ENCODE data around the gene OAT.

OAT gene

GRCh38 chr10:124455441-124455840, 36.7 kb upstream of the OAT start:
- H2BK5ac ChIP-seq (ENCODE audit: low read length) = peak overlapping the region; percentile 74
- no peak overlapping the region for H3K4me3 ChIP-seq (ENCODE audit: low read length)
- DNase-seq = no peak
- H3K4ac ChIP-seq (ENCODE audit: low read depth, low read length) = no peak overlapping the region
- H3K4me1 ChIP-seq (ENCODE audit: control insufficient read depth, low read depth, low read length) = peaks cover 35% of the 10 kb centered on the region
- peak overlapping the region; percentile 44 for H3K18ac ChIP-seq (ENCODE audit: low read length)
- no peak overlapping the region for H4K8ac ChIP-seq (ENCODE audit: low read depth, low read length)
- H3K4me2 ChIP-seq (ENCODE audit: low read length) = no peak overlapping the region
- H3K79me1 ChIP-seq (ENCODE audit: low read length) = no peaks in the 10 kb centered on the region
- no peaks in the 10 kb centered on the region for H3K27me3 ChIP-seq (ENCODE audit: insufficient read depth, low read length, poor library complexity)
- no peak overlapping the region for H2AK5ac ChIP-seq (ENCODE audit: low read length)
- H3K56ac ChIP-seq (ENCODE audit: low read length) = peak overlapping the region; percentile 9
- peak overlapping the region; percentile 56 for H3K23ac ChIP-seq (ENCODE audit: low read length)
- H3K36me3 ChIP-seq (ENCODE audit: control insufficient read depth, insufficient read depth, low read length) = no peaks in the 10 kb centered on the region
- no peaks in the 10 kb centered on the region for H3K79me2 ChIP-seq (ENCODE audit: control insufficient read depth, insufficient read depth, low read length)
- no peak overlapping the region for H2BK15ac ChIP-seq (replicated peaks; ENCODE audit: low read depth)
- no peak overlapping the region for H4K5ac ChIP-seq (ENCODE audit: low read length)
- H3K9ac ChIP-seq (ENCODE audit: low read length) = no peak overlapping the region
- no peak overlapping the region for H3K27ac ChIP-seq (ENCODE audit: low read depth, low read length)
- no peak overlapping the region for H2BK120ac ChIP-seq (ENCODE audit: low read depth, low read length)
- WGBS (ENCODE audit: extremely low coverage, insufficient coverage, low lambda C conversion rate) = no CpG with 5 or more reads among the region's 7 CpGs

- H3K4ac ChIP-seq (ENCODE audit: low read depth, low read length) = no peak overlapping the region
- peak overlapping the region; percentile 79 for H2BK5ac ChIP-seq (ENCODE audit: low read length)
- peak overlapping the region; percentile 18 for H3K4me2 ChIP-seq (ENCODE audit: low read length)
- H4K5ac ChIP-seq (ENCODE audit: low read length) = no peak overlapping the region
- WGBS (ENCODE audit: extremely low coverage, insufficient coverage, low lambda C conversion rate) = no CpG with 5 or more reads among the region's 8 CpGs
- peaks cover 2% of the 10 kb centered on the region for H3K79me1 ChIP-seq (ENCODE audit: low read length)
- H3K27me3 ChIP-seq (ENCODE audit: insufficient read depth, low read length, poor library complexity) = no peaks in the 10 kb centered on the region
- no peaks in the 10 kb centered on the region for H3K36me3 ChIP-seq (ENCODE audit: control insufficient read depth, insufficient read depth, low read length)
- H3K23ac ChIP-seq (ENCODE audit: low read length) = peak overlapping the region; percentile 29
- no peak overlapping the region for H4K8ac ChIP-seq (ENCODE audit: low read depth, low read length)
- H2AK5ac ChIP-seq (ENCODE audit: low read length) = no peak overlapping the region
- no peak overlapping the region for H3K4me3 ChIP-seq (ENCODE audit: low read length)
- H3K27ac ChIP-seq (ENCODE audit: low read depth, low read length) = peak overlapping the region; percentile 67
- no peak overlapping the region for H3K9ac ChIP-seq (ENCODE audit: low read length)
- H2BK120ac ChIP-seq (ENCODE audit: low read depth, low read length) = no peak overlapping the region
- peak; percentile 84 for DNase-seq
- H3K79me2 ChIP-seq (ENCODE audit: control insufficient read depth, insufficient read depth, low read length) = peaks cover 5% of the 10 kb centered on the region
- no peak overlapping the region for H2BK15ac ChIP-seq (replicated peaks; ENCODE audit: low read depth)
- peak overlapping the region; percentile 84 for H3K56ac ChIP-seq (ENCODE audit: low read length)
- H3K4me1 ChIP-seq (ENCODE audit: control insufficient read depth, low read depth, low read length) = peaks cover 29% of the 10 kb centered on the region
- peak overlapping the region; percentile 24 for H3K18ac ChIP-seq (ENCODE audit: low read length)
Observed at GRCh38 chr10:124453960-124454610, 35.4 kb upstream of the OAT start.

GRCh38 chr10:124451276-124451675, 32.6 kb upstream of the OAT start:
- H2BK120ac ChIP-seq (ENCODE audit: low read depth, low read length) = peak overlapping the region; percentile 88
- H3K9ac ChIP-seq (ENCODE audit: low read length) = peak overlapping the region; percentile 62
- H4K8ac ChIP-seq (ENCODE audit: low read depth, low read length) = no peak overlapping the region
- no peak overlapping the region for H2BK15ac ChIP-seq (replicated peaks; ENCODE audit: low read depth)
- H3K36me3 ChIP-seq (ENCODE audit: control insufficient read depth, insufficient read depth, low read length) = no peaks in the 10 kb centered on the region
- no peaks in the 10 kb centered on the region for H3K27me3 ChIP-seq (ENCODE audit: insufficient read depth, low read length, poor library complexity)
- H3K79me1 ChIP-seq (ENCODE audit: low read length) = peaks cover 5% of the 10 kb centered on the region
- no peak overlapping the region for H2AK5ac ChIP-seq (ENCODE audit: low read length)
- WGBS (ENCODE audit: extremely low coverage, insufficient coverage, low lambda C conversion rate) = no CpG with 5 or more reads among the region's 6 CpGs
- H3K4me3 ChIP-seq (ENCODE audit: low read length) = no peak overlapping the region
- H3K79me2 ChIP-seq (ENCODE audit: control insufficient read depth, insufficient read depth, low read length) = peaks cover 23% of the 10 kb centered on the region
- H3K23ac ChIP-seq (ENCODE audit: low read length) = peak overlapping the region; percentile 32
- peak overlapping the region; percentile 93 for H3K27ac ChIP-seq (ENCODE audit: low read depth, low read length)
- H4K5ac ChIP-seq (ENCODE audit: low read length) = peak overlapping the region; percentile 98
- H3K4me2 ChIP-seq (ENCODE audit: low read length) = peak overlapping the region; percentile 20
- peak overlapping the region; percentile 71 for H3K18ac ChIP-seq (ENCODE audit: low read length)
- H3K56ac ChIP-seq (ENCODE audit: low read length) = peak overlapping the region; percentile 78
- DNase-seq = peak; percentile 82
- peak overlapping the region; percentile 87 for H3K4ac ChIP-seq (ENCODE audit: low read depth, low read length)
- peak overlapping the region; percentile 79 for H2BK5ac ChIP-seq (ENCODE audit: low read length)
- peaks cover 16% of the 10 kb centered on the region for H3K4me1 ChIP-seq (ENCODE audit: control insufficient read depth, low read depth, low read length)

GRCh38 chr10:124450783-124451057, 32.0 kb upstream of the OAT start:
- Histone ChIP-seq H3K4me1 (ENCODE audit: control insufficient read depth, low read depth, low read length) (peaks cover 16% of the 10 kb centered on the region), H3K56ac (ENCODE audit: low read length) (peak overlapping the region; percentile 74), H4K8ac (ENCODE audit: low read depth, low read length) (no peak overlapping the region), H3K36me3 (ENCODE audit: control insufficient read depth, insufficient read depth, low read length) (no peaks in the 10 kb centered on the region), H3K79me1 (ENCODE audit: low read length) (peaks cover 5% of the 10 kb centered on the region), H3K9ac (ENCODE audit: low read length) (peak overlapping the region; percentile 62), H3K4me3 (ENCODE audit: low read length) (no peak overlapping the region), H3K27me3 (ENCODE audit: insufficient read depth, low read length, poor library complexity) (no peaks in the 10 kb centered on the region), H2BK120ac (ENCODE audit: low read depth, low read length) (peak overlapping the region; percentile 88), H3K79me2 (ENCODE audit: control insufficient read depth, insufficient read depth, low read length) (peaks cover 23% of the 10 kb centered on the region), H3K4me2 (ENCODE audit: low read length) (no peak overlapping the region), H2AK5ac (ENCODE audit: low read length) (no peak overlapping the region), H3K4ac (ENCODE audit: low read depth, low read length) (peak overlapping the region; percentile 87), H4K5ac (ENCODE audit: low read length) (no peak overlapping the region), H2BK5ac (ENCODE audit: low read length) (peak overlapping the region; percentile 21), H2BK15ac (replicated peaks; ENCODE audit: low read depth) (no peak overlapping the region), H3K18ac (ENCODE audit: low read length) (peak overlapping the region; percentile 60), H3K27ac (ENCODE audit: low read depth, low read length) (peak overlapping the region; percentile 93), H3K23ac (ENCODE audit: low read length) (no peak overlapping the region)
- peak; percentile 46 for DNase-seq
- WGBS (ENCODE audit: extremely low coverage, insufficient coverage, low lambda C conversion rate) = no CpG with 5 or more reads among the region's 5 CpGs

- Histone ChIP-seq H3K23ac (ENCODE audit: low read length) (peak within 1 kb of the TSS; percentile 83), H3K4me3 (ENCODE audit: low read length) (peak within 1 kb of the TSS; percentile 68), H3K9ac (ENCODE audit: low read length) (peak within 1 kb of the TSS; percentile 84), H2BK120ac (ENCODE audit: low read depth, low read length) (peak within 1 kb of the TSS; percentile 88), H3K27ac (ENCODE audit: low read depth, low read length) (peak within 1 kb of the TSS; percentile 93), H3K4me1 (ENCODE audit: control insufficient read depth, low read depth, low read length) (peaks cover 15% of the 10 kb centered on the region), H2BK5ac (ENCODE audit: low read length) (peak within 1 kb of the TSS; percentile 56), H3K18ac (ENCODE audit: low read length) (peak within 1 kb of the TSS; percentile 89), H4K8ac (ENCODE audit: low read depth, low read length) (no peak within 1 kb of the TSS), H4K5ac (ENCODE audit: low read length) (no peak within 1 kb of the TSS), H3K79me1 (ENCODE audit: low read length) (peaks cover 5% of the 10 kb centered on the region), H3K4ac (ENCODE audit: low read depth, low read length) (peak within 1 kb of the TSS; percentile 87), H3K56ac (ENCODE audit: low read length) (peak within 1 kb of the TSS; percentile 88), H2BK15ac (replicated peaks; ENCODE audit: low read depth) (no peak within 1 kb of the TSS), H3K79me2 (ENCODE audit: control insufficient read depth, insufficient read depth, low read length) (peaks cover 23% of the 10 kb centered on the region), H3K4me2 (ENCODE audit: low read length) (peak within 1 kb of the TSS; percentile 76), H3K36me3 (ENCODE audit: control insufficient read depth, insufficient read depth, low read length) (no peaks in the 10 kb centered on the region), H2AK5ac (ENCODE audit: low read length) (no peak within 1 kb of the TSS), H3K27me3 (ENCODE audit: insufficient read depth, low read length, poor library complexity) (no peaks in the 10 kb centered on the region)
- peak; percentile 89 for DNase-seq
- no CpG with 5 or more reads among the region's 57 CpGs for WGBS (ENCODE audit: extremely low coverage, insufficient coverage, low lambda C conversion rate)
Observed at GRCh38 chr10:124450012-124450782, 31.5 kb upstream of the OAT start, which contains the start of gene NKX1-2. TSS of gene NKX1-2 (minus strand) at chr10:124450035. CDS start at chr10:124449943, 92 bp downstream.
